Neutrophil (primary cell): ENCODE results near the gene SWAP70.

ENCODE experiments used
- H3K27ac ChIP-seq: fragments of 200-600 bp; sonication (generic); 2 replicates; pipeline ENCODE4 v1.5.1; 2016; ENCODE audit warnings: mild to moderate bottlenecking, moderate library complexity
- H3K27me3 ChIP-seq: fragments of 200-600 bp; sonication (generic); 2 replicates; pipeline ENCODE4 v1.6.0; 2016; ENCODE audit warnings: mild to moderate bottlenecking
- H3K36me3 ChIP-seq: fragments of 200-600 bp; sonication (generic); 2 replicates; pipeline ENCODE4 v1.5.1; 2017
- H3K4me1 ChIP-seq, 2 experiments: fragments of 200-600 bp in 1 of 2; sonication (generic) in 1 of 2; 1 replicate in 1 of 2; 2 replicates in 1 of 2; pipeline versions ENCODE4 v1.5.1 to v1.6.1; 2013 to 2016; ENCODE audit warnings: low read depth in 1 of 2, low read length in 1 of 2, mild to moderate bottlenecking in 1 of 2, moderate library complexity in 1 of 2; ENCODE audit not compliant: control insufficient read depth in 1 of 2, insufficient read depth in 1 of 2
- H3K4me3 ChIP-seq, 2 experiments: fragments of 200-600 bp in 1 of 2; sonication (generic) in 1 of 2; 1 replicate in 1 of 2; 2 replicates in 1 of 2; pipeline ENCODE4 v1.5.1; 2013 to 2016; ENCODE audit warnings: low read depth in 1 of 2, low read length in 1 of 2, mild to moderate bottlenecking in 1 of 2, moderate library complexity in 1 of 2
- H3K9me3 ChIP-seq: fragments of 200-600 bp; sonication (generic); 2 replicates; pipeline ENCODE4 v1.5.1; 2016
- CTCF ChIP-seq: fragments of 200-600 bp; sonication (generic); IDR thresholded peaks from 2 replicates; pipeline ENCODE4 v1.5.1; 2016; ENCODE audit warnings: antibody characterized with exemption

The SWAP70 gene

GRCh38 chr11:9763301-9763700 lies 99.4 kb downstream of the SWAP70 start:
- peaks cover 12% of the 10 kb centered on the region for H3K27me3 ChIP-seq
- peaks cover 9% of the 10 kb centered on the region in 2 experiments for H3K4me1 ChIP-seq
- no peak overlapping the region for H3K27ac ChIP-seq
- H3K36me3 ChIP-seq: no peaks in the 10 kb centered on the region
- no peaks in the 10 kb centered on the region for H3K9me3 ChIP-seq
- TF ChIP-seq CTCF: no peak
- H3K4me3 ChIP-seq: no peak overlapping the region

GRCh38 chr11:9765320-9766101 lies 101.6 kb downstream of the SWAP70 start:
- H3K4me3 ChIP-seq: no peak overlapping the region

GRCh38 chr11:9769621-9770020 lies 105.7 kb downstream of the SWAP70 start:
- Histone ChIP-seq H3K36me3 (no peaks in the 10 kb centered on the region), H3K9me3 (no peaks in the 10 kb centered on the region), H3K27me3 (no peaks in the 10 kb centered on the region)

More at GRCh38 chr11:9765320-9766101, 101.6 kb downstream of the SWAP70 start:
- no peak for TF ChIP-seq CTCF
- Histone ChIP-seq H3K9me3 (no peaks in the 10 kb centered on the region), H3K27me3 (no peaks in the 10 kb centered on the region), H3K27ac (no peak overlapping the region), H3K36me3 (no peaks in the 10 kb centered on the region), H3K4me1 (no peaks in the 10 kb centered on the region)

GRCh38 chr11:9771071-9771511 lies 107.2 kb downstream of the SWAP70 start:
- no peaks in the 10 kb centered on the region for H3K4me1 ChIP-seq
- no peak overlapping the region for H3K27ac ChIP-seq
- H3K27me3 ChIP-seq: no peaks in the 10 kb centered on the region
- H3K4me3 ChIP-seq: no peak overlapping the region
- no peaks in the 10 kb centered on the region for H3K36me3 ChIP-seq
- H3K9me3 ChIP-seq: no peaks in the 10 kb centered on the region
- no peak for TF ChIP-seq CTCF

More at GRCh38 chr11:9769621-9770020, 105.7 kb downstream of the SWAP70 start:
- no peaks in the 10 kb centered on the region for H3K4me1 ChIP-seq
- TF ChIP-seq CTCF: no peak
- no peak overlapping the region for H3K4me3 ChIP-seq
- no peak overlapping the region for H3K27ac ChIP-seq

- Histone ChIP-seq H3K36me3 (no peaks in the 10 kb centered on the region), H3K27ac (no peak overlapping the region), H3K27me3 (no peaks in the 10 kb centered on the region), H3K9me3 (no peaks in the 10 kb centered on the region), H3K4me1 (no peaks in the 10 kb centered on the region), H3K4me3 (no peak overlapping the region)
- TF ChIP-seq CTCF: no peak
These were observed 108.3 kb downstream of the SWAP70 start for GRCh38 chr11:9772218-9772617.
